ENCODE results near the gene PYY. TPM values are rescaled to one million over a fixed set of nuclear protein-coding genes. Genes with fewer than 3 reads are reported as not detected.
"Not testable (repeated sequence)": the region's sequence is repeated elsewhere in the genome, so short reads cannot be mapped to it uniquely, and the experiment has no call there.

Gene PYY
- total RNA-seq, 1 donor from 2014 or later: not detected

DNA sequence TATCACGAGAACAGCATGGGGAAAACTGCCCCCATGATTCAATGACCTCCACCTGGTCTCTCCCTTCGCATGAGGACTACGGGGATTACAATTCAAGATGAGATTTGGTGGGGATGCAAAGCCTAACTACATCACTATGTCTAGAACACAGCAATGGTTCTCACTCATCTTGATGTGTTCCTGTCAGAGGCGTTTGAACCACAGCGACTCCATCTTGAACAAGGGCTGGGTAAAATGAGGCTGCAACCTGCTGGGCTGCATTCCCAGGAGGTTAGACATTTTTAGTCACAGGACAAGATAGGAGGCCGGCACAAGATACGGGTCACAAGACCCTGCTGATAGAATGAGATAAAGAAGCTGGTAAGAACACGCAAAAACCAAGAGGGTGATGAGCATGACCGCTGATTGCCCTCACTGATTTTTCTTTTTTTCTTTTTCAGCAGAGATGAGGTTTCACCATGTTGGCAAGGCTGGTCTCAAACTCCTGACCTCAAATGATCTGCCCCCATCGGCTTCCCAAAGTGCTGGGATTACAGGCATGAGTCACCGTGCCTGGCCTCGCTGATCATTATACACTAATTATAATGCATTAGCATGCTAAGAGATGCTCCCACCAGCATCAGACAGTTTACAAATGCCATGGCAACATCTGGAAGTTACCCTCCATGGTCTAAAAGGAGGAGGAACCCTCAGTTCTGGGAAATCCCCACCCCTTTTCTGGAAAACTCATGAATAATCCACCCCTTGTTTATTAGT lies 8.5 kb downstream of the PYY start:
- no peak for DNase-seq

DNA sequence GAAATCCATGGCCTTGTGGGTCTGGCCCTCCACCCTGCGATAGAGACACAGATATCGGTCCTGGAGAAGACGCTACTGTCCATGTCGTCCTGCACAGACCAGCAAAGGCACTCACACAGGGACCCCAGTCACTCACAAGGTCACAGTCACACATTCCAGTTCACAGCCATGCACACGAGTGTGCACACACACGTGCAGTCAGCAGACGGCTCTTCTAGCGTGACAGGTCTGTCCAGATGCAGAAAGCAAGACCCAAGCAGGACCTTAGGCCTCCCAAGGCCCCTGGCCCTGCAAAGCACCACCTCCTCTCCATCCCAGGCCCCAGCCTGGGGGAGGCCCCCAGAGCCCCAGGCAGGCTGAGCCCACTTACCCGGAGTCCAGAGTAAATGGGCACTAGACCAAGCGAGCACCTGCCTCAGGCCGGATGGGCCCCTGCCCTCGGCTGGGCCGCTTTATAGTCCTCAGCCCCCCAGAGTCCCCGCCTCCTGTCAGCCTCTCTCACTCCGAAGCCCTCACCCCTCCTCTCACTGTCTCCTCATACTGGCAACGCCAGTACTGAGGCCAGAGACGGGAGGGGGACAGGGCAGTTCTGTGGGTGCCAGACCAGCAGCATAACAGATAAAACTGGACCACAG lies 11.6 kb downstream of the PYY start, which contains the start of gene PPY:
TSS of gene PPY (minus strand) at position 426 of the 635 bp plus-strand sequence. CDS start 822 bp downstream, outside the sequence.
- no peak for DNase-seq

GRCh38 chr17:43940630-43941029 lies 13.1 kb downstream of the PYY start:
- no peak for DNase-seq

GRCh38 chr17:43939886-43940285 lies 13.9 kb downstream of the PYY start:
- no peak for DNase-seq

DNA sequence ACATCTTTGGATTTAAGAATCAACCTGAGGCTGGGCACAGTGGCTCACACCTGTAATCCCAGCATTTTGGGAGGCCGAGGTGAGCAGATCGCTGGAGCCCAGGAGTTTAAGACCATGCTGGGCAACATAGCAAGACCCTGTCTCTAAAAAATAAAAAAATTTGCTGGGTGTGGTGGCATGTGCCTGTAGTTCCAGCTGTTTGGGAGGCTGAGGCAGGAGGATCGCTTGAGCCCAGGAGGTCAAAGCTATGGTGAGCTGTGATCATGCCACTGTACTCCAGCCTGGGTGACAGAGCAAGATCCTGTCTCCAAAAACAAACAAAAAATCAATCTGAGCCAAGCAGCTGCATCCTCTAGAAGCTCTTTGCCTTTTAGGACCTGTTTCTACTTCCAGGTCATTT lies 14.3 kb downstream of the PYY start:
- not testable (repeated sequence) for DNase-seq

DNA sequence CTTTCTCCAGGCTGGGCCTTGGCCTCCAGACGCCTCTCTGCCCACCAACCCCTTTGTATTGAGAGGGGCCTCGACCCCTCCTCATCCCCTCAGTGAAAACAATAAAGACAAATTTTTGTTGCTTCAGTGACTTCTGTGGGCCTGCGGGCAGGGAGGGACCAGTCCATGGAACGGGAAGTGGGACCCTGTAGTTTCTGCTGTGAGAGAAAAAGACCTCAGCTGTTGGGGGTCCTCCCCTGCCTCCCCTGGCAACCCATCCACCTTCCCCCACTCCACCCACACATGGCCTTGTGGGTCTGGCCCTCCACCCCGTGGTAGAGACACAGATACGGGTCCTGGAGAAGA lies 14.9 kb downstream of the PYY start:
- DNase-seq: no peak

- DNase-seq: no peak
Measured at GRCh38 chr17:43936434-43936833, 17.3 kb downstream of the PYY start.

DNA sequence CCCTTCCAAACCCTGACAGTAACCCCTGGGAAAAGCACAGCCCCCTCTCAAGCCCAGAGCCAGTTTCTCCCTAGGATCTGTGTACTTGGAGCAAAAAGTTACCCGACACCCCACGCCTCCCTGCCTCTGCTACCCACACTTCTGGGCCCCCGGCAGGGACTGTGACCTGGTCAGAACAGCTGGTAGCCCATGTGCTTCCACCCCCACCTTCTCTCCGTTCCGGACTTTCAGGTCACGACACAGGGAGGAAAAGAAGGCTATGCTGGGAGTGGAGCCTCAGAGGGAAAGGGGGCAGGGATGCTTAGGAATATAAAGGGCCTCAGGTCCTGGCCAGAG lies 17.8 kb downstream of the PYY start:
- no peak for DNase-seq

GRCh38 chr17:43935204-43935925 lies 18.4 kb downstream of the PYY start:
- DNase-seq: no peak

DNA sequence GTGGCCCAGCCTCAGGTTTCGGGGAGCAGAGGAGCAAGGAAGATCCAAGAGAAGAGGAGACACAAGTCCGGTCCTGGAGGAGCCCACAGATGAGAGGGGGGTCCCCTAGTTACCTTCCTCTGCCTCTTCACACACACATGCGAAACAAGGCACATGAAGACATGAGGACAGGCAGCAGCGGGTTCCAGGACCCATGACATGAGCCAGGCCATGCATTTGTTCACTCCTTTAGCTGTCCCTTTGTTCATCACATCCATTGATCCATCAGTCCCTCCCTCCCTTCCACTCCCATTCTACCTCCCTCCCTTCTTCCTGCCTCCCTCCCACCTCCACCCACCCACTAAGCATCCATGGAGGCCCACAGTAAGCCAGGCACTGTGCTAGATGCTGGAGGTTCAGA lies 20.8 kb downstream of the PYY start:
- no peak for DNase-seq

DNA sequence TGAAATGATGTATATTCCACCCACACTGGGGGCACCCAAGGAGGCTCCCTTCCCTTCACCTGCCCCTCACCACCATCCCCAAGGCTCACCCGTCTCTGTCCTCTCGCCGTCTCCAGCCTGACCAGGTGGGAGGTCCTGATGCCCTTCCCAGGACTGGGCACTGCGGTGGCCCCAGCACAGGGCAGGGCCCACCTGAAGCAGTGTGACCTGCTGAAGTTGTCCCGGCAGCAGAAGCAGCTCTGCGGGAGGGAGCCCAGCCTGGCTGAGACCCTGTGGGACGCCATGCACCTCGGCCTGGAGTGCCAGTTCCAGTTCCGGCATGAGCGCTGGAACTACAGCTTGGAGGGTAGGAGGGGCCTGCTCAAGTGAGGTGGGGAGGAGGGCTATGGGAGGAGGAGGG lies 21.4 kb downstream of the PYY start:
- no peak for DNase-seq

GRCh38 chr17:43931062-43931571 lies 22.6 kb downstream of the PYY start:
- DNase-seq: no peak

- no peak for DNase-seq
Measured at GRCh38 chr17:43928609-43929008, 25.1 kb downstream of the PYY start.

DNA sequence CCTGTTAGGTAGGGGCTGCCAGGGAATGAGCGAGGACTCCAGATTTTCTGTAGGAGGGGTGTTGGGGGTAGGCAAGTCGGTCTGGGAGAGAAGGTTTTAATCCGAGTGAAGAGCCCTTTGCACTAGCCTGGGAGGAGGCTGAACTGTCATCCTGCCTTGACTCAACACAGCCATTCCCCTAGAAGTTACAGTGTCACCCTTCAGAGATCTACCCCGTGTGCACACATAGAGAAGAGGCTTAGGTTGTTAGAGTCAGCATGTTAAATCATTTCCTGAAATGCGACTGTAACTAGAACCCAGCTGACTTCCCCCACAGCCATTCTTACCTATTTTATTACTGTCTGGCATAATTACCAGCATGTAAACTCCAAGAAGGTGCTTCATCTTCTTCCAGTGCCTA lies 25.8 kb downstream of the PYY start:
- not testable (repeated sequence) for DNase-seq

GRCh38 chr17:43927060-43927864 lies 26.5 kb downstream of the PYY start:
- DNase-seq: no peak

DNA sequence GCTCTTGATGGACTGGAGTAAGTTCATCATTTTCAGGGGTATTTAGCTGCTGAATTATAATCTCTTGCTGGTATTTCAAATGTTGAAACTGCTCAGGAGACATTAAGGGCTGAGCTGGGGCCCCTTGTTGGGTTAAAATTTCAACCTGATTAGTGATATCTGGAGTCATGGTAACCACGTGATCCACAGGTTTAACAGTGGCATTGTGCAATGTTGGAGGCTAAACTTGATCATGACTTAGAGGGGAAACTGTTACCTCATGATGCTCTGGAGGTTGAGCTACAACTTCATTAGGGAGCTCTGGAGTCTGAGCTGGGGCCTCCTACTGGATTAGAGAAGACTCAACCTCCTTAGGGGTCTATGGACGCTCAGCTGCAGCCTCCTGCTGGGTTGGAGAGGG lies 29.2 kb downstream of the PYY start:
- DNase-seq: no peak

GRCh38 chr17:43920500-43921095 lies 33.1 kb downstream of the PYY start:
- no peak for DNase-seq

- no peak for DNase-seq
Measured at GRCh38 chr17:43918026-43918389, 35.7 kb downstream of the PYY start.

DNA sequence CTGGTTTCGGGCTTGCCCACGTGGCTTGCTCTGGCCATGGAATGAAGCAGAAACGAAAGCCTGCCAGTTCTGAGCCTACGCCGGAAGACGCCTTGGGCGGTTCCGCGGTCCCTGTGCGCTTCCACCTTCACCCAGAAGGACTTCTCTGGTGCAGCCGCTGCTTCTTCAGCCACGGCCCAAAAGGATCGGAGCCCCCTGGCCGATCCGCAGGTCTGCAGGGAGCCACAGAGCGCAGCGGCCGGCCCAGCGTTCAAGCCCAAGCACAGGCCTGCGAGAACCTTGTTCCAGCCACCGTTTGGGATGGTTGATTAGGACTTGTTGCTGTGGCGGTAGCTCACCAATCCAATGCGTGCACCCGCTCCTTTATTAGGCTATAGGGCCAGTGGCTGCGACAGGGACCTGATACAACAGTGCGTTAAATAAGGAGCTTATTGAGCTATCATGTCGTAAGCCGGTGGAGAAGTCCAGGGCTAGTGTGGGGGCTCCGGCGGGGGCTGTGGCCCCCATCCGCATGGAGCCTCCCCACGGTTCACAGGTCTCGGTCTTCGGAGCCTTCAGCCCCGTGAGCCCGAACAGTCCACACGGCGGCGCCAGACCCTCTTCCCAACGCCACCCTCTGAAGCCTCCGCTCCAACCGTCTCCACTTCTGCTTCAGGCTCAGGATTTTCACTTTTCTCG lies 36.3 kb downstream of the PYY start:
- no peak for DNase-seq

DNA sequence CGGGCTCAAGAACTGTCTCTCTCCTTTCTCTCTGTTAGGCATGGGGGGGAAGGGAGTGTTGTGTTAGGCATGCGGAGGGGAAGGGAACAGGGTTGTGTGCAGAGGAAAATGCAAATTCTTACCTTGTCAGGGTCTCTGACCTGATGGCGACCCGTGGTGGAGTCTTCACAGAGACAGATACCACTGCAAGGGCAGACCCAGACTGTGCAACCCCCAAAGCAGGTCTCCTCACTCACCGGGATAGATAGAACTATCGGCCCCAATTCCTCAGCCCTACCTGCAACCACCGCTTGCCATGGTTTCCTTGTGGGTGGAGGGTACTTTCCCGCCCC lies 36.8 kb downstream of the PYY start:
- no peak for DNase-seq

DNA sequence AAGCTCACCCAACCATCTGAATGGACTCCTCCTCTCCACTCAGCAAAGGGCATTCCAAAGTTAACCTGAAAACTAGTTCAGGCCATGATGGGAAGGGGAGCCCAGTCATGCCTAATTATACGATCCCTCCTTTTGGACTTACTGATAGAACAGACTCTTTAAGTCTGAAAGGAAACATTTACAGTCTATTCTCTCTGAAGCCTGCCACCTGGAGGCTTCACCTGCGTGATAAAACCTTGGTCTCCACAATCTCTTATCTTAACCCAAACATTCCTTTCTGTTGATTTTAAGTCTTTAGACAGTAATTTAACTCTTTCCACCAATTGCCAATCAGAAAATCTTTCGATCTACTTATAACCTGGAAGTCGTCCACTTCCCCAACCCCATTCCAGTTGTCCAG lies 37.4 kb downstream of the PYY start:
- no peak for DNase-seq

DNA sequence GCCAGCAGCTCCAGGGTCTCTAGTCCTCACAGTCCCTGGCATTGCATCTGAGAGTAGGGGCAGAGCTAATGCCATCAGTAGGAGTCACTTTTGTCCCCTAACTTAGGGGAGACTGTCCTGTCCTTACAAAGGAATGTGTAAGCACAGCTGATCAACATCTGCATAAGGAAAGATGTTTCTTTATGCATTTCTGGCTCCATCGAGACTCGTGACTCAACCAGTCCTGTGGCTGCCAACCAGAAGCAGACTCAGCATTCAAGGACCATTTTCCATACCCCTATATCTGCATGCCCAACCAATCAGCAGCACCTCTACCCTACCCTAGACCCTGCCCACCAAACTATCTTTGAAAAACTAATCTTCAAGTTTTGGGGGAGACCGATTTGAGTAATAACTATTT lies 38.2 kb downstream of the PYY start:
- no peak for DNase-seq
